GM23338 (cell line): ENCODE data around the gene RNF167. TPM values are rescaled to one million over a fixed set of nuclear protein-coding genes. Genes with fewer than 3 reads are reported as not detected.

ENCODE experiments used
- ATAC-seq: fragments of 200-7000 bp; cut with Tn5 transposase; 3 replicates; pipeline ENCODE4 v1.9.1; 2020
- DNase-seq: peaks from one replicate; pipeline ENCODE4 v3.0.0-alpha.2; 2015; ENCODE audit warnings: low spot score
- H2AFZ ChIP-seq: fragments of 200-600 bp; sonication (generic); 2 replicates; pipeline ENCODE4 v1.8.0; 2016; ENCODE audit warnings: antibody characterized with exemption, mild to moderate bottlenecking, moderate library complexity
- H3F3A ChIP-seq: fragments of 200-600 bp; sonication (generic); replicated peaks from 2 replicates; pipeline ENCODE4 v1.8.0; 2017; ENCODE audit warnings: antibody characterized with exemption, mixed run types, low read depth
- H3K27ac ChIP-seq: fragments of 200-600 bp; sonication (generic); 2 replicates; pipeline ENCODE4 v1.6.1; 2016; ENCODE audit warnings: low read depth
- H3K27me3 ChIP-seq: fragments of 200-600 bp; sonication (generic); 2 replicates; pipeline ENCODE4 v1.8.0; 2016; ENCODE audit warnings: mild to moderate bottlenecking, mixed run types, moderate library complexity; ENCODE audit not compliant: insufficient read depth
- H3K36me3 ChIP-seq: fragments of 200-600 bp; sonication (generic); 2 replicates; pipeline ENCODE4 v1.8.0; 2016; ENCODE audit warnings: mild to moderate bottlenecking; ENCODE audit not compliant: insufficient read depth
- H3K4me1 ChIP-seq: fragments of 200-600 bp; sonication (generic); 2 replicates; pipeline ENCODE4 v1.8.0; 2016; ENCODE audit warnings: mild to moderate bottlenecking, moderate library complexity; ENCODE audit not compliant: insufficient read depth
- H3K4me2 ChIP-seq: fragments of 200-600 bp; sonication (generic); 2 replicates; pipeline ENCODE4 v1.7.1; 2017; ENCODE audit warnings: mixed run types
- H3K4me3 ChIP-seq: fragments of 200-600 bp; sonication (generic); 2 replicates; pipeline ENCODE4 v1.6.1; 2016; ENCODE audit warnings: mixed run types
- H3K79me2 ChIP-seq: fragments of 200-600 bp; sonication (generic); replicated peaks from 2 replicates; pipeline ENCODE4 v1.8.0; 2017; ENCODE audit warnings: mild to moderate bottlenecking; ENCODE audit not compliant: insufficient read depth
- H3K9me2 ChIP-seq: fragments of 200-600 bp; sonication (generic); 2 replicates; pipeline ENCODE4 v1.8.0; 2017; ENCODE audit not compliant: insufficient read depth
- H4K20me1 ChIP-seq: fragments of 200-600 bp; sonication (generic); replicated peaks from 2 replicates; pipeline ENCODE4 v1.8.0; 2017; ENCODE audit warnings: mild to moderate bottlenecking; ENCODE audit not compliant: insufficient read depth
- H3K27ac Mint-ChIP-seq: 2 replicates; pipeline ENCODE4 v1.8.0; 2020; ENCODE audit warnings: inconsistent platforms, mild to moderate bottlenecking, moderate library complexity, mixed read lengths
- H3K27me3 Mint-ChIP-seq: 3 replicates; pipeline ENCODE4 v1.8.0; 2022; ENCODE audit warnings: low read depth, mild to moderate bottlenecking, moderate library complexity, mixed read lengths, inconsistent platforms; ENCODE audit not compliant: insufficient read depth, poor library complexity
- H3K36me3 Mint-ChIP-seq: 3 replicates; pipeline ENCODE4 v1.8.0; 2021; ENCODE audit warnings: low read depth, mild to moderate bottlenecking, inconsistent platforms, moderate library complexity, mixed read lengths
- H3K4me1 Mint-ChIP-seq: 3 replicates; pipeline ENCODE4 v1.8.0; 2020; ENCODE audit warnings: mild to moderate bottlenecking, inconsistent platforms, mixed read lengths
- H3K4me3 Mint-ChIP-seq: 3 replicates; pipeline ENCODE4 v1.8.0; 2021; ENCODE audit warnings: moderate library complexity, mild to moderate bottlenecking, inconsistent platforms, mixed read lengths
- H3K9me3 Mint-ChIP-seq: 3 replicates; pipeline ENCODE4 v1.8.0; 2020; ENCODE audit warnings: moderate library complexity, mild to moderate bottlenecking, inconsistent platforms, mixed read lengths
- CREB1 ChIP-seq: fragments of 250-450 bp; sonication (Bioruptor Pico); IDR thresholded peaks from 2 replicates; pipeline ENCODE4 v1.5.0; 2020; ENCODE audit warnings: low read depth, mild to moderate bottlenecking, moderate library complexity
- EZH2 ChIP-seq: fragments of 200-600 bp; sonication (generic); IDR thresholded peaks from one replicate; pipeline ENCODE4 v1.8.0; 2017; ENCODE audit warnings: antibody characterized with exemption, mild to moderate bottlenecking, low read depth; ENCODE audit not compliant: unreplicated experiment
- EZH2phosphoT487 ChIP-seq: fragments of 200-600 bp; sonication (generic); IDR thresholded peaks from one replicate; pipeline ENCODE4 v1.8.1; 2018; ENCODE audit warnings: antibody characterized with exemption; ENCODE audit not compliant: unreplicated experiment
- JUNB ChIP-seq: IDR thresholded peaks from one replicate; pipeline ENCODE4 v1.6.1; 2016; ENCODE audit warnings: antibody characterized with exemption; ENCODE audit not compliant: unreplicated experiment
- NANOG ChIP-seq: IDR thresholded peaks from 2 replicates; pipeline ENCODE4 v1.6.1; 2016; ENCODE audit warnings: antibody characterized with exemption, borderline replicate concordance
- POLR2AphosphoS5 ChIP-seq: IDR thresholded peaks from 2 replicates; pipeline ENCODE4 v1.6.1; 2016; ENCODE audit warnings: antibody characterized with exemption, low read depth
- REST ChIP-seq: IDR thresholded peaks from one replicate; pipeline ENCODE4 v1.6.1; 2018; ENCODE audit warnings: antibody characterized with exemption; ENCODE audit not compliant: unreplicated experiment
- STAT1 ChIP-seq: IDR thresholded peaks from one replicate; pipeline ENCODE4 v1.6.1; 2016; ENCODE audit warnings: antibody characterized with exemption; ENCODE audit not compliant: unreplicated experiment
- ZNF114 ChIP-seq: fragments of 250-450 bp; sonication (Bioruptor Pico); IDR thresholded peaks from 2 replicates; pipeline ENCODE4 v1.5.0; 2020; ENCODE audit warnings: mild to moderate bottlenecking, moderate library complexity
- ZNF331 ChIP-seq: fragments of 250-450 bp; sonication (Bioruptor Pico); IDR thresholded peaks from 2 replicates; pipeline ENCODE4 v1.5.0; 2020; ENCODE audit warnings: low read depth, mild to moderate bottlenecking, moderate library complexity
- polyA plus RNA-seq: library from polyadenylated mRNA; unstranded; fragments of >200 nt; fragmentation: Nextera tagmentation; extraction: Ambion mirVana; gene quantifications from 2 replicates; pipeline ENCODE4 v1.2.1, GENCODE V29; 2016
- total RNA-seq: library from RNA; depleted of rRNA; stranded (reverse); fragments of >200 nt; shearing (Covaris generic); gene quantifications from 2 replicates; pipeline ENCODE4 v1.2.3, GENCODE V29; 2014
- TF ChIP-seq, protein P1 (sequence below), 2 experiments: fragments of 200-600 bp in 1 of 2; sonication (generic) in 1 of 2; conservative IDR thresholded peaks; 2 replicates each; pipeline versions ENCODE4 v1.5.1 to v1.6.1; 2016 to 2017; ENCODE audit warnings: antibody characterized with exemption in 2 of 2, low read depth in 2 of 2, mild to moderate bottlenecking in 2 of 2, moderate library complexity in 1 of 2
- TF ChIP-seq, protein P2 (sequence below): IDR thresholded peaks from 2 replicates; pipeline ENCODE4 v1.6.1; 2016; ENCODE audit warnings: antibody characterized with exemption

The RNF167 gene
- total and polyA plus RNA-seq, 2 experiments from 2014 or later, result 61.2 to 84.4 TPM

- TF ChIP-seq STAT1 (no peak), REST (no peak), NANOG (no peak)
- TF ChIP-seq, protein P1, sequence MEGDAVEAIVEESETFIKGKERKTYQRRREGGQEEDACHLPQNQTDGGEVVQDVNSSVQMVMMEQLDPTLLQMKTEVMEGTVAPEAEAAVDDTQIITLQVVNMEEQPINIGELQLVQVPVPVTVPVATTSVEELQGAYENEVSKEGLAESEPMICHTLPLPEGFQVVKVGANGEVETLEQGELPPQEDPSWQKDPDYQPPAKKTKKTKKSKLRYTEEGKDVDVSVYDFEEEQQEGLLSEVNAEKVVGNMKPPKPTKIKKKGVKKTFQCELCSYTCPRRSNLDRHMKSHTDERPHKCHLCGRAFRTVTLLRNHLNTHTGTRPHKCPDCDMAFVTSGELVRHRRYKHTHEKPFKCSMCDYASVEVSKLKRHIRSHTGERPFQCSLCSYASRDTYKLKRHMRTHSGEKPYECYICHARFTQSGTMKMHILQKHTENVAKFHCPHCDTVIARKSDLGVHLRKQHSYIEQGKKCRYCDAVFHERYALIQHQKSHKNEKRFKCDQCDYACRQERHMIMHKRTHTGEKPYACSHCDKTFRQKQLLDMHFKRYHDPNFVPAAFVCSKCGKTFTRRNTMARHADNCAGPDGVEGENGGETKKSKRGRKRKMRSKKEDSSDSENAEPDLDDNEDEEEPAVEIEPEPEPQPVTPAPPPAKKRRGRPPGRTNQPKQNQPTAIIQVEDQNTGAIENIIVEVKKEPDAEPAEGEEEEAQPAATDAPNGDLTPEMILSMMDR (conservative IDR thresholded peaks at IDR 0.05; ENCODE audit: low read depth in 2 of 2), result no peak
These were observed 46.8 kb upstream of the RNF167 start (continued) for GRCh38 chr17:4893272-4893671.

DNA sequence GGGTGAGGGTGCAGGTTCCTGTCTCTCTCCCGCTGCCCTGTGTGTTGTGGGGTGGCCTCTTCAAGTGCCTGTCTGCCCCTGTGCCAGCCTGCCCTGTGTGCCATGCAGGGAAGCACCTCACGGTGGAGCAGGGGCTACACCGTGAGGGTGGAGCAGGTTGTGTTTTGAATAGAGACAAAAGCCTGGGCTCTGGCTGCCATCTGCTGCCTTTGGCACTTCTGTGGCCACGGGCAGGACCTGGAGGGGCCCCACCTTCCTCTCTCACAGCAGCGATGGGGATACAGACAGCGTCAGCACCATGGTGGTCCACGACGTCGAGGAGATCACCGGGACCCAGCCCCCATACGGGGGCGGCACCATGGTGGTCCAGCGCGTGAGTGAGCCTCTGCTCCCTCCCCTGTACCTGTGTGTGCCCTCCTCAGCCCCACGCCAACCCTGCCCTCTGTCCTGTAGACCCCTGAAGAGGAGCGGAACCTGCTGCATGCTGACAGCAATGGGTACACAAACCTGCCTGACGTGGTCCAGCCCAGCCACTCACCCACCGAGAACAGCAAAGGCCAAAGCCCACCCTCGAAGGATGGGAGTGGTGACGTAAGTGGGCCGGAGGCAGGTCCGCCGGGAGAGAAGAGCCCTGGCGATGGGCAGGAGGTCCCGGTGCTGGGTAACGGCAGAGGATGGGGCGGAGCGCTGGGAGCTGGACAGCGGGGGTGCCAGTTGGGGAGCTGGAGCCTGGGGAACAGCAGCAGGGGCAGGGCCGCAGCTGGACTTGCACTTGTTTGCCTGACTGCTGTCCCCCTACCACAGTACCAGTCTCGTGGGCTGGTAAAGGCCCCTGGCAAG is 46.1 kb upstream of the RNF167 start:
- TF ChIP-seq EZH2 (no peak), EZH2phosphoT487 (no peak), STAT1 (no peak), ZNF331 (CRISPR knock-in tag) (no peak), REST (no peak), POLR2AphosphoS5 (no peak), NANOG (no peak), JUNB (no peak), CREB1 (CRISPR knock-in tag) (no peak), ZNF114 (CRISPR knock-in tag) (no peak)
- TF ChIP-seq, protein P2, sequence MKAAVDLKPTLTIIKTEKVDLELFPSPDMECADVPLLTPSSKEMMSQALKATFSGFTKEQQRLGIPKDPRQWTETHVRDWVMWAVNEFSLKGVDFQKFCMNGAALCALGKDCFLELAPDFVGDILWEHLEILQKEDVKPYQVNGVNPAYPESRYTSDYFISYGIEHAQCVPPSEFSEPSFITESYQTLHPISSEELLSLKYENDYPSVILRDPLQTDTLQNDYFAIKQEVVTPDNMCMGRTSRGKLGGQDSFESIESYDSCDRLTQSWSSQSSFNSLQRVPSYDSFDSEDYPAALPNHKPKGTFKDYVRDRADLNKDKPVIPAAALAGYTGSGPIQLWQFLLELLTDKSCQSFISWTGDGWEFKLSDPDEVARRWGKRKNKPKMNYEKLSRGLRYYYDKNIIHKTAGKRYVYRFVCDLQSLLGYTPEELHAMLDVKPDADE, result no peak
- TF ChIP-seq, protein P1 (conservative IDR thresholded peaks at IDR 0.05; ENCODE audit: low read depth in 2 of 2), result no peak
- no peak overlapping the region for H2AFZ ChIP-seq
- H3K4me2 ChIP-seq, result no peak overlapping the region
- peaks cover 13% of the 10 kb centered on the region; the same call in 1 of the 2 replicates for H3F3A ChIP-seq
- Mint-ChIP-seq H3K27me3 (peaks cover 23% of the 10 kb centered on the region), H3K36me3 (peaks cover 26% of the 10 kb centered on the region), H3K4me3 (no peak overlapping the region), H3K9me3 (no peaks in the 10 kb centered on the region), H3K4me1 (peaks cover 20% of the 10 kb centered on the region), H3K27ac (no peak overlapping the region)
- DNase-seq (no peak), ATAC-seq (no peak)
- H3K27ac ChIP-seq, result no peak overlapping the region
- no peaks in the 10 kb centered on the region for H3K9me2 ChIP-seq
- no peaks in the 10 kb centered on the region; the same call in 1 of the 2 replicates for H3K36me3 ChIP-seq
- H3K27me3 ChIP-seq, result no peaks in the 10 kb centered on the region
- H3K4me3 ChIP-seq, result no peak overlapping the region
- H4K20me1 ChIP-seq, result no peaks in the 10 kb centered on the region
- H3K4me1 ChIP-seq, result peaks cover 5% of the 10 kb centered on the region; the same call in 1 of the 2 replicates
- H3K79me2 ChIP-seq, result no peaks in the 10 kb centered on the region
